IMR-90 (cell line): ENCODE measurements around the gene KLC4. TPM values are rescaled to one million over a fixed set of nuclear protein-coding genes. Genes with fewer than 3 reads are reported as not detected.
"Not testable (repeated sequence)": the region's sequence is repeated elsewhere in the genome, so short reads cannot be mapped to it uniquely, and the experiment has no call there.

Source experiments
- ATAC-seq: fragments of 200-7000 bp; cut with Tn5 transposase; 2 replicates; pipeline ENCODE4 v1.9.1; 2020; ENCODE audit warnings: low read depth, mild to moderate bottlenecking, moderate library complexity
- BruUV-seq: library from RNA; stranded (reverse); fragments of 400-500 nt; replicated peaks from 2 replicates; lab custom pipeline; 2021; lab: Mats Ljungman, UMichigan
- CTCF ChIA-PET: fragments of 300-600 bp; formaldehyde crosslinking; extraction: SDS; loops from one replicate; lab custom pipeline; 2021; ENCODE audit warnings: antibody characterized with exemption; lab: Yijun Ruan, JAX
- POLR2A ChIA-PET: fragments of 300-600 bp; sonication (Branson Sonifier 250); formaldehyde crosslinking; loops from one replicate; lab custom pipeline; 2022; ENCODE audit warnings: antibody characterized with exemption; ENCODE audit not compliant: unreplicated experiment; lab: Charles Lee
- DNase-seq: peaks from one replicate; pipeline ENCODE4 v3.0.0; 2013
- H2AFZ ChIP-seq: replicated peaks from 2 replicates; pipeline ENCODE3; 2013; ENCODE audit warnings: low read length, mild to moderate bottlenecking; ENCODE audit not compliant: poor library complexity
- H2AK5ac ChIP-seq: 2 replicates; pipeline ENCODE4 v1.6.1; 2013; ENCODE audit warnings: low read depth, low read length, inconsistent platforms
- H2AK9ac ChIP-seq: replicated peaks from 2 replicates; pipeline ENCODE3; 2013; ENCODE audit warnings: mild to moderate bottlenecking, low read depth, low read length, moderate library complexity; ENCODE audit not compliant: poor library complexity
- H2BK120ac ChIP-seq: 2 replicates; pipeline ENCODE4 v1.6.1; 2013; ENCODE audit warnings: low read depth, low read length, inconsistent platforms
- H2BK15ac ChIP-seq: 3 replicates; pipeline ENCODE4 v1.6.1; 2013; ENCODE audit warnings: low read depth, low read length, inconsistent platforms
- H2BK20ac ChIP-seq: 2 replicates; pipeline ENCODE4 v1.6.1; 2013; ENCODE audit warnings: low read depth, mild to moderate bottlenecking, inconsistent platforms, low read length, moderate library complexity
- H2BK5ac ChIP-seq: 2 replicates; pipeline ENCODE4 v1.6.1; 2013; ENCODE audit warnings: mild to moderate bottlenecking, low read depth, low read length, inconsistent platforms; ENCODE audit not compliant: poor library complexity, severe bottlenecking
- H3K14ac ChIP-seq: replicated peaks from 2 replicates; pipeline ENCODE4 v1.6.1; 2013; ENCODE audit warnings: low read depth, low read length, inconsistent platforms
- H3K18ac ChIP-seq: 2 replicates; pipeline ENCODE4 v1.6.1; 2013; ENCODE audit warnings: low read depth, low read length, control low read depth
- H3K23ac ChIP-seq: 2 replicates; pipeline ENCODE4 v1.6.1; 2013; ENCODE audit warnings: low read depth, low read length, inconsistent platforms
- H3K27ac ChIP-seq: 2 replicates; pipeline ENCODE4 v1.5.1; 2013; ENCODE audit warnings: mild to moderate bottlenecking, control low read depth, low read length; ENCODE audit not compliant: insufficient read depth
- H3K27me3 ChIP-seq: 2 replicates; pipeline ENCODE4 v1.6.1; 2013; ENCODE audit warnings: low read length; ENCODE audit not compliant: control insufficient read depth, insufficient read depth
- H3K36me3 ChIP-seq: 2 replicates; pipeline ENCODE4 v1.6.1; 2013; ENCODE audit warnings: low read length, mixed read lengths; ENCODE audit not compliant: control insufficient read depth, insufficient read depth
- H3K4ac ChIP-seq: 2 replicates; pipeline ENCODE4 v1.6.1; 2013; ENCODE audit warnings: low read depth, low read length, inconsistent platforms
- H3K4me1 ChIP-seq: 2 replicates; pipeline ENCODE4 v1.6.1; 2013; ENCODE audit warnings: low read length, mixed read lengths; ENCODE audit not compliant: control insufficient read depth, insufficient read depth
- H3K4me2 ChIP-seq: 2 replicates; pipeline ENCODE4 v1.6.1; 2013; ENCODE audit warnings: low read depth, mild to moderate bottlenecking, control low read depth, low read length, moderate library complexity
- H3K4me3 ChIP-seq: 2 replicates; pipeline ENCODE4 v1.5.1; 2013; ENCODE audit warnings: low read depth, mild to moderate bottlenecking, control low read depth, low read length, moderate library complexity; ENCODE audit not compliant: insufficient read depth
- H3K56ac ChIP-seq: 2 replicates; pipeline ENCODE4 v1.6.1; 2013; ENCODE audit warnings: low read length, inconsistent platforms; ENCODE audit not compliant: insufficient read depth; ENCODE audit errors: extremely low read depth
- H3K79me1 ChIP-seq, 2 experiments: 2 replicates each; pipeline ENCODE4 v1.6.1; 2013; ENCODE audit warnings: low read length in 2 of 2, inconsistent platforms in 1 of 2, low read depth in 1 of 2
- H3K9ac ChIP-seq: 2 replicates; pipeline ENCODE4 v1.6.1; 2013; ENCODE audit warnings: low read depth, low read length, control low read depth
- H3K9me1 ChIP-seq: 2 replicates; pipeline ENCODE4 v1.6.1; 2013; ENCODE audit warnings: low read length, inconsistent platforms; ENCODE audit not compliant: insufficient read depth
- H3K9me3 ChIP-seq: 2 replicates; pipeline ENCODE4 v1.6.1; 2013; ENCODE audit warnings: low read length; ENCODE audit not compliant: control insufficient read depth, insufficient read depth
- H4K20me1 ChIP-seq: 2 replicates; pipeline ENCODE4 v1.6.1; 2013; ENCODE audit warnings: low read length, inconsistent platforms; ENCODE audit not compliant: insufficient read depth
- H4K5ac ChIP-seq: 2 replicates; pipeline ENCODE4 v1.6.1; 2013; ENCODE audit warnings: mild to moderate bottlenecking, low read depth, low read length, control low read depth
- H4K8ac ChIP-seq, 2 experiments: 2 replicates each; pipeline ENCODE4 v1.6.1; 2013; ENCODE audit warnings: low read depth in 2 of 2, low read length in 2 of 2, control low read depth in 1 of 2, inconsistent platforms in 1 of 2
- H4K91ac ChIP-seq: 2 replicates; pipeline ENCODE4 v1.6.1; 2013; ENCODE audit warnings: low read depth, low read length, inconsistent platforms; ENCODE audit not compliant: insufficient read depth
- MAFK ChIP-seq: IDR thresholded peaks from 2 replicates; pipeline ENCODE4 v1.6.1; 2012; ENCODE audit warnings: low read depth, low read length, improper control_type of control experiment
- MXI1 ChIP-seq: IDR thresholded peaks from 2 replicates; pipeline ENCODE4 v1.6.1; 2012; ENCODE audit warnings: low read depth, mild to moderate bottlenecking, low read length, moderate library complexity, borderline replicate concordance
- WGBS, 2 experiments: methylation state at CpG; one replicate each; pipeline versions ENCODE4 v1.1.5 to v1.1.7; 2013; ENCODE audit warnings: missing lambda C conversion rate in 2 of 2; ENCODE audit not compliant: insufficient read length in 1 of 2; ENCODE audit errors: extremely low coverage in 2 of 2; 5-methylcytosine and 5-hydroxymethylcytosine counted together
- dilution Hi-C: fragments of 300-500 bp; cut with HindIII; formaldehyde crosslinking; loops from one replicate; pipeline ENCODE4 v1.14.3; 2018; ENCODE audit warnings: low sequenced_read_pairs; ENCODE audit not compliant: unreplicated experiment
- in situ Hi-C: fragments of 300-500 bp; cut with MboI; formaldehyde crosslinking; loops from 3 replicates; pipeline ENCODE4 v1.14.3; 2019; ENCODE audit warnings: low sequenced_read_pairs, inconsistent platforms, mixed read lengths
- intact Hi-C: fragments of 100-400 bp; cut with micrococcal nuclease; formaldehyde crosslinking; loops from 2 replicates; pipeline ENCODE4 v1.10.0; 2022
- polyA plus RNA-seq, 3 experiments: library from polyadenylated mRNA; depleted of rRNA; stranded (reverse); fragments of >200 nt; gene quantifications; 2 replicates each; pipeline ENCODE4 v1.2.3, GENCODE V29; 2012; ENCODE audit warnings: low replicate concordance in 1 of 3
- total RNA-seq: library from RNA; depleted of rRNA; stranded (reverse); fragments of >200 nt; gene quantifications from 2 replicates; pipeline ENCODE4 v1.2.3, GENCODE V29; 2012

The KLC4 gene
- total and polyA plus RNA-seq, 2 of the 4 experiments (the other 2 are of a cell fraction) = 10.9 to 13.0 TPM

DNA sequence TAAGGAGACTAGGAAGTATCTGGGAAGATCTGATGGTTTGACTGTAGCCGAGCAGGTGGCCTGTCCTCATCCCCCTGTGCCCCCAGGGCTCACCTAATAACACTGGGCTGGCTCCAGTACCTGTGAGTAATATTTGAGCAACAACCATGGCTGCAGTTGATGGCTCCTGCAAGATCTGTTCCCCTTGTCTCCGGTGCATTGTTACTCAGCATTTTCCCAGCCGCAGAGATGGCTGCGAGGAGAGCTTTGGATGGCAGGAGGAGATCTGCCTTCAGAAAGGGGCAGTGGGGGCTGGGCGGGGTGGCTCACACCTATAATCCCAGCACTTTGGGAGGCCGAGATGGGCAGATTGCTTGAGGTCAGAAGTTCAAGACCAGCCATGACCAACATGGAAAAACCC is 55.9 kb downstream of the KLC4 start:
- no peak for DNase-seq
- no peak overlapping the region for H3K23ac ChIP-seq
- peak overlapping the region; percentile 62; the same call in 1 of the 3 replicates for H2BK15ac ChIP-seq
- ATAC-seq = no peak
- in situ Hi-C loops (no loop called here), intact Hi-C loops (no loop called here), dilution Hi-C loops (no loop called here)
- peaks cover 32 to 79% of the 10 kb centered on the region in 2 experiments for H3K79me1 ChIP-seq
- peak overlapping the region; percentile 48 for H4K91ac ChIP-seq
- no peaks in the 10 kb centered on the region for H3K27me3 ChIP-seq
- H2AK9ac ChIP-seq = peak overlapping the region; percentile 18
- H3K4ac ChIP-seq = peak overlapping the region; percentile 95
- H4K8ac ChIP-seq = peak overlapping the region; percentile 17 to 37; a peak in 2 of 4 replicates
- no TSS peak for BruUV-seq
- H3K14ac ChIP-seq = peak overlapping the region; percentile 19
- H3K36me3 ChIP-seq = no peaks in the 10 kb centered on the region
- H3K56ac ChIP-seq = no peak overlapping the region
- peak overlapping the region; percentile 78 for H2AK5ac ChIP-seq
- TF ChIP-seq MAFK = no peak
- no peak for TF ChIP-seq MXI1
- H3K4me1 ChIP-seq = peaks cover 37% of the 10 kb centered on the region
- H3K9ac ChIP-seq = no peak overlapping the region
- H3K9me1 ChIP-seq = peaks cover 32% of the 10 kb centered on the region
- ChIA-PET POLR2A (no interaction called here), CTCF (no interaction called here)
- no CpG with 5 or more reads among the region's 6 CpGs for WGBS, 2 experiments
- H2BK120ac ChIP-seq = peak overlapping the region; percentile 41
- peaks cover 9% of the 10 kb centered on the region; the same call in 1 of the 2 replicates for H4K20me1 ChIP-seq
- H3K4me3 ChIP-seq = no peak overlapping the region
- H2AFZ ChIP-seq = no peak overlapping the region
- H2BK20ac ChIP-seq = peak overlapping the region; percentile 17; the same call in 1 of the 2 replicates
- H3K27ac ChIP-seq = peak overlapping the region; percentile 32; the same call in 1 of the 2 replicates
- no peaks in the 10 kb centered on the region for H3K9me3 ChIP-seq
- H4K5ac ChIP-seq = no peak overlapping the region
- no peak overlapping the region for H3K4me2 ChIP-seq
- no peak overlapping the region for H3K18ac ChIP-seq
- peak overlapping the region; percentile 7 for H2BK5ac ChIP-seq

DNA sequence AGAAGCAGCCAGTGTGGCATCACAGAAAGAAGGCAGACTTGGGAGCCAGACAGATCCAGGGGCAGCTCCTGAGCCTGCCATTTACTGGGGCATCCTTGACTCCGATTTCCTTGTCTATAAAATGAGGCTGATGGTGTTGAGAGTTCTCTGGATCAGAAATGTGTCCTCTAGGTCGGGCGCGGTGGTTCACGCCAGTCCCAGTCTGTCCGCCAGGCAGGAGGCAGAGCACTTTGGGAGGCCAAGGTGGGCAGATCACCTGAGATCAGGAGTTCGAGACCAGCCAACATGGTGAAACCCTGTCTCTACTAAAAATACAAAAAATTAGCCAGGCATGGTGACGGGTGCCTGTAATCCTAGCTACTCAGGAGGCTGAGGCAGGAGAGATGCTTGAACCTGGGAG is 58.0 kb downstream of the KLC4 start:
- H4K8ac ChIP-seq = peak overlapping the region in 1 of 2 experiments; percentile 35; a peak in 1 of 4 replicates
- H3K79me1 ChIP-seq = peaks cover 26 to 82% of the 10 kb centered on the region in 2 experiments
- H4K91ac ChIP-seq = peak overlapping the region; percentile 53; the same call in 1 of the 2 replicates
- peak overlapping the region; percentile 33 for H2AK9ac ChIP-seq
- H3K56ac ChIP-seq, H3K4me3 ChIP-seq, H3K18ac ChIP-seq, CTCF ChIA-PET, H3K27me3 ChIP-seq, in situ Hi-C loops, H3K4me2 ChIP-seq, H4K20me1 ChIP-seq, DNase-seq, H3K9me3 ChIP-seq, H3K36me3 ChIP-seq, BruUV-seq, H2AFZ ChIP-seq, ATAC-seq, H2BK15ac ChIP-seq, POLR2A ChIA-PET, intact Hi-C loops, dilution Hi-C loops, H3K9ac ChIP-seq: not testable (repeated sequence)
- peak overlapping the region; percentile 84; the same call in 1 of the 2 replicates for H3K14ac ChIP-seq
- H2BK5ac ChIP-seq = peak overlapping the region; percentile 96
- peak overlapping the region; percentile 95 for H3K4ac ChIP-seq
- H2BK120ac ChIP-seq = peak overlapping the region; percentile 78
- peak overlapping the region; percentile 20; the same call in 1 of the 2 replicates for H4K5ac ChIP-seq
- peaks cover 43% of the 10 kb centered on the region for H3K9me1 ChIP-seq
- peak overlapping the region; percentile 90; the same call in 1 of the 2 replicates for H2AK5ac ChIP-seq
- peak overlapping the region; percentile 43; the same call in 1 of the 2 replicates for H2BK20ac ChIP-seq
- H3K27ac ChIP-seq = peak overlapping the region; percentile 5; the same call in 1 of the 2 replicates
- no CpG with 5 or more reads among the region's 8 CpGs for WGBS, 2 experiments
- H3K4me1 ChIP-seq = peaks cover 55% of the 10 kb centered on the region
- peak overlapping the region; percentile 53; the same call in 1 of the 2 replicates for H3K23ac ChIP-seq
